HG03342 (cell line): ENCODE measurements around the gene SLC25A39.
A peak's percentile ranks its signal among the peaks of the same experiment; 100 is the strongest.

Experiments
- ATAC-seq: cut with Tn5 transposase; IDR thresholded peaks from one replicate; pipeline ENCODE4 v1.9.1; 2021; ENCODE audit warnings: mild to moderate bottlenecking, moderate library complexity; ENCODE audit not compliant: unreplicated experiment

The SLC25A39 gene

GRCh38 chr17:44280392-44280937 is 44.2 kb downstream of the SLC25A39 start:
- no peak for ATAC-seq

- peak; percentile 62 for ATAC-seq
These were observed 44.8 kb downstream of the SLC25A39 start for GRCh38 chr17:44279666-44280391.

GRCh38 chr17:44279346-44279665 is 45.3 kb downstream of the SLC25A39 start:
- no peak for ATAC-seq

DNA sequence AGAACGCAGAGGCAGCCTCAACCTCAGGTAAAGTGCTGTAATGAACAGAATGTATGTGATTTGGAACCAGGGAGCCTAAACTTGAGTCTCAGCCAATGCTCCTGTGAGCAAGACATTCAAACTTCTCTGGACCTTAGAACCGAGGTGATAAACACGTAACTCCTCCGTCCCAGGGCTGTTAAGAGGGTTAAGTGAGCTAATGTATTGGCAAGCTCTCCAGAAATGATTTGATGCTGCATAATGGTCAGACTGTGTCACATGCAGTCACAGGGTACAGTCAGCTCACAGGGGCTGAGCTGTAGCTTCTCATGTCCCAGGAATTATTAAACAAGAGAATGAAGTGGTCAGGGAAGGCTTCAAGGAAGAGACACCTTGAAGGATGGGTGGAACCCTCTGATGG is 46.6 kb downstream of the SLC25A39 start:
- no peak for ATAC-seq

- ATAC-seq: no peak
These were observed 51.0 kb downstream of the SLC25A39 start for GRCh38 chr17:44273607-44274006.

GRCh38 chr17:44272954-44273353 is 51.7 kb downstream of the SLC25A39 start:
- no peak for ATAC-seq

DNA sequence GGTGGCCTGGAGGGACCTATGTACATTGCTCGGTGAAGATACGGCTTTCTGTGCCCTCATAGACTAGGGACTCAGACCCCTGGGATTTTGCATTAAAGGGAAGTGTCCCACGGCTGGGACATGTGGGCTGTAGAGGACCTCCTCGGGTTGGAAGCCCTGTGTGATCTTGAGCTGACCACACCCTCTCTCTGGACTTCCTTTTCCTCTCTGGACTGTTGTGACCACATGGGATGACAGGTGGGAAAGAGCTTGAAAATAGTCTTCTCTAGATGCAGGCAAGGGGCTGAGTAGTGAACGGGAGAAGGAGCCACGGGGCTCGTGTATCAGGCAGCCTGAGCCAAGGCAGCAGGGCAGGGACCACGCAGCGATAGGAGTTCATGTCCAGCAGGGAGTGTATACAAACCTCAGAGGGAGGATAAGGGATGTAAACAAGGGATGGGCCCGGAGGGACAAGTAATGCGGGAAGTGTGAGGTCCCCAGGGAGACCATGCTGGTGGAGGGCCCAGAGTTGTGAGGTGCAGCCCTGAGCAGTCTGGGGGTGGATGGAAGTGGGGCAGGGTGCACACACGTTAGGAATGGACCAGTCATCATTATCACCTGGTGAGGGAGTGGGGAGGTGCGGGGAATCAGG is 52.2 kb downstream of the SLC25A39 start:
- ATAC-seq: no peak
